NCI-H2227 treated with DMSO at 0.1 percent for 48 hours (cell line): ENCODE results near the gene ZNF37A.
"Not testable (repeated sequence)": the region's sequence is repeated elsewhere in the genome, so short reads cannot be mapped to it uniquely, and the experiment has no call there.

ENCODE experiments used
- DNase-seq: peaks from one replicate; lab custom pipeline; 2025; lab: John Stamatoyannopoulos, UW

Gene ZNF37A

DNA sequence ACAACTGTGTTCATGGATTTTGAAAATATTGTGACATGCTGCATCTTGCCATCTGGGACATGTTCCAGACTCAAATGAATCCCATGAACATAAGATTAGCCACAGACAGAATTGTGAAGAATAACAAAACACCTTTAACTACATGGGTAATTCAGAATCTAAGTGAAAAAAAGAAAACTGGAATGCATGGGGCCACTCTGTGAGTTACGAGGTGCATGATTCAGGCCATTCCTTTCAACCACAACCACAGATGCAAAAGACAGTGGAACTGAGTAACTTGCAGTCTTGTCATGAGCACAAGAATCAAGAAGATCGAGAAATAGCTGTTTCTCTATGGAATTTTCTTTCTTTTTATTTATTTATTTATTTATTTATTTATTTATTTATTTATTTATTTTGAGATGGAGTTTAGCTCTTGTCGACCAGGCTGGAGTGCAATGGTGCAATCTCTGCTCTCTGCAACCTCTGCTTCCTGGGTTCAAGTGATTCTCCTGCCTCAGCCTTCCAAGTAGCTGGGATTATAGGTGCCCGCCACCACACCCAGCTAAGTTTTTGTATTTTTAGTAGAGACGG is 56.8 kb downstream of the ZNF37A start:
- not testable (repeated sequence) for DNase-seq

DNA sequence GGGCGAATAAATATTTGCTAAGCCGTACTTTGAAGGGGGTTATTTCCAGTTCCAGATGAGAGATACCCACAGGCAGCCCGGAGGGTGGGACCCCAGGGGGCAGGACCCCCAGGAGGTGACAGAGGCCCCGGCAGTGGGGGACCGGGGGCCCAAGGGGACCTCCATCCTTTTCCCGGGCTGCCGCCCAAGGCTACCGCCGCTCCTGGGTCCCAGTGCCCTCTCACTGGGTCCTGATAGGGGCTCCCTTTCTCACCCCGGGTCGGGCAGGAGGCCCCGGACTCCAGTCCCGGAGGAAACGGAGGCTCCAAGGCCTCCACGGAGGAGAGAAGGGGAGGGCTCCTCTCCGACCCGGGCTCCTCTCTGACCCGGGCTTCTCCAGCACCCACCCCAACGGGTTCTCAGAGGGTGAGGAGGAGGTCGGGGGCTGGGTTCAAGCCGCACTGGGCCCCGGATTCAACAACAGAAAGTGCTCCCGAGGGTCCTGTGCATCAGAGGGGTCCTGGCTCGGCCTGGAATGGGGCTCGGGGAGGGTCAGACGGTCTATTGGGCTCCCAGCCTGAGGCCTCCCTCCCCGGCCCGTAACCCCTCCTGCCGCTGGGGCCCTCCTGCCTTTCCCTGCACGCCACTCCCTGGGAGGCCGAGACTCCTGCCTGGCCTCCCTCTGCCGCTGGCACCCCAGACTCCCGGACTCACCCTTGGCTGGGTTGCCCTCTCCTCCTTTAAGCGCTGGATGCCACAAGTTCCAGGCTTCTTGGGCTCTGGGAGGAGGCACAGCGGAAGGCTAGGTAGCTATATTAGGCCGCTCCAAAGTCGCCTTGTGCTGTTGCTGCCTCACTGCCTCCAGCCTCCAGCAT is 62.5 kb downstream of the ZNF37A start:
- no peak for DNase-seq

GRCh38 chr10:38157270-38157685 is 63.1 kb downstream of the ZNF37A start:
- DNase-seq = no peak

DNA sequence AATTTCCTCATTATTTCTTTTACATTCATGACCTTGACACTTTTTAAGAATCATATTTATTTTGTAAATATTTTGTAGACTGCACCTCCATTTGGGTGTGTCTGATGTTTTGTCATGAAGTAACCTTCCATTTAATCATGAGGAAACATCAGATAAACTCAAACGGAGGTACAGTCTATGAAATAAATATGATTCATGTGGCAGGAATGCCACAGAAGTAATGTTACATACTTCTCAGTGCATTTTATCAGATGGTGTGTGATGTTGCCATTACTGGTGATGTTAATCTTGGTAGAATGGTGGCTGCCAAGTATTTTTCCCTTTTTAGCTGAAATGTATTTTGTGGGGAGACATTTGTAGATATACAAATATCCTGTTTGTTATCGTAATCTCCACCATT is 64.9 kb downstream of the ZNF37A start:
- no peak for DNase-seq

DNA sequence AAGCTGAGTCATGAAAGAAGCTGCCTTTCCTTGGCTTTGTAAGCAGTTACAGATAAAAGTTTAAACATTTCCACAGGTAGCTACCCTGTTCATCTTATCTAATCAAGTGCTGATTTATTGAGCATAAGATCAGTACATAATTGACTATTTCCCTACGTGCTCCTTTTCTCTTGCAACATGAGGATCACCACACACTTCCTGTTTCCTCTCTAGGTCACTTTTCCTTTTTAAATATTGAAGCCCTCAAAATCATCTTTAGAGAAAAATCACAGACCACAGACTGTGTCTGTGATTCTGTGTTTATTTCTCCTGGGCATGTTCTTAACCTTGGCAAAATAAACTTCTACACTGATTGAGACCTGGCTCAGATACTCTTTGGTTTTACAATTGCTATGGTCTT is 69.5 kb downstream of the ZNF37A start:
- no peak for DNase-seq

DNA sequence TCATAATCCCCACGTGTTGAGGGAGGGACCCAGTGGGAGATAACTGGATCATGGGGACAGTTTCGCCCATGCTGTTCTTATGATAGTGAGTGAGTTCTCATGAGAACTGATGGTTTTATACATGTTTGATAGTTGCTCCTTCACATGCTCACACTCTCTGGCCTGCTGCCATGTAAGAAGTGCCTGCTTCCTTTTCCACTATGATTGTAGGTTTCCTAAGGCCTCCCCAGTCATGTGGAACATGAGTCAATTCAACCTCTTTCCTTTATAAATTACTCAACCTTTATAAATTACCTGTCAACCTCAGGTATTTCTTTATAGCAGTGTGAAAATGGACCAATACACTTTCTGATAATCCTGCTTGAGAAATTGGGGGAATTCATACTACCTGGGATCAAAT is 80.2 kb downstream of the ZNF37A start:
- no peak for DNase-seq

DNA sequence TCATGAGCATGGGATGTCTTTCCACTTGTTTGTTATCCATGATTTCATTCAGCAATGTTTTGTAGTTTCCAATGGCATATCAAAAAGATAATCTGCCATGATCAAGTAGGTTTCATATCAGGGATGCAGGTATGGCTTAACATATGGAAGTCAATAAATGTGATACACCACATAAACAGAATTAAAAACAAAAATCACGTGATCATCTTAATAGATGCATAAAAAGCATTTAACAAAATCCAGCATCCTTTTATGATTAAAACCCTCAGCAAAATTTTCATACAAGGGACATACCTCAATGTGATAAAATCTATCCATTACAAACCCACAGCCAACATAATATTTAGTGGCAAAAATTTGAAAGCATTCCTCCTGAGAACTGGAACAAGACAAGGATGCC is 90.3 kb downstream of the ZNF37A start:
- DNase-seq = no peak
